ENCODE results near the gene TCEA3. TPM values are rescaled to one million over a fixed set of nuclear protein-coding genes. Genes with fewer than 3 reads are reported as not detected.

TCEA3 gene
- total and polyA plus RNA-seq, 2 of the 4 experiments (the other 2 are of a cell fraction), result 3.0 to 6.3 TPM

GRCh38 chr1:23427550-23427949 lies 3.0 kb upstream of the TCEA3 start:
- Histone ChIP-seq H3K4me3 (ENCODE audit: insufficient read depth, low read depth, low read length) (no peak overlapping the region), H2BK20ac (ENCODE audit: low read depth, low read length) (no peak overlapping the region), H4K5ac (ENCODE audit: low read depth, low read length) (no peak overlapping the region), H4K8ac (ENCODE audit: low read depth in 2 of 2, low read length in 2 of 2) (no peak overlapping the region), H3K27ac (ENCODE audit: insufficient read depth, low read length) (no peak overlapping the region), H2BK120ac (ENCODE audit: low read depth, low read length) (no peak overlapping the region), H3K4me2 (ENCODE audit: low read depth, low read length) (no peak overlapping the region), H2AFZ (replicated peaks; ENCODE audit: low read length, poor library complexity) (no peak overlapping the region), H4K20me1 (ENCODE audit: insufficient read depth, low read length) (no peaks in the 10 kb centered on the region), H3K79me1 (ENCODE audit: low read depth in 1 of 2, low read length in 2 of 2) (no peaks in the 10 kb centered on the region), H3K9me3 (ENCODE audit: control insufficient read depth, insufficient read depth, low read length) (no peaks in the 10 kb centered on the region), H2BK15ac (ENCODE audit: low read depth, low read length) (no peak overlapping the region), H2AK5ac (ENCODE audit: low read depth, low read length) (no peak overlapping the region), H3K9ac (ENCODE audit: low read depth, low read length) (no peak overlapping the region), H3K4me1 (ENCODE audit: control insufficient read depth, insufficient read depth, low read length) (peaks cover 6% of the 10 kb centered on the region), H4K91ac (ENCODE audit: insufficient read depth, low read depth, low read length) (no peak overlapping the region), H3K27me3 (ENCODE audit: control insufficient read depth, insufficient read depth, low read length) (no peaks in the 10 kb centered on the region), H3K4ac (ENCODE audit: low read depth, low read length) (no peak overlapping the region), H3K56ac (ENCODE audit: extremely low read depth, insufficient read depth, low read length) (no peak overlapping the region), H3K14ac (replicated peaks; ENCODE audit: low read depth, low read length) (no peak overlapping the region), H3K18ac (ENCODE audit: low read depth, low read length) (no peak overlapping the region), H3K9me1 (ENCODE audit: insufficient read depth, low read length) (peaks cover 12% of the 10 kb centered on the region), H2BK5ac (ENCODE audit: low read depth, low read length, poor library complexity, severe bottlenecking) (no peak overlapping the region), H3K23ac (ENCODE audit: low read depth, low read length) (no peak overlapping the region), H2AK9ac (replicated peaks; ENCODE audit: low read depth, low read length, poor library complexity) (no peak overlapping the region), H3K36me3 (ENCODE audit: control insufficient read depth, insufficient read depth, low read length) (peaks cover 26% of the 10 kb centered on the region)
- dilution Hi-C loops (cut with HindIII; ENCODE audit: low sequenced_read_pairs, unreplicated experiment), result loop anchor here (10.0 kb wide), 1 partner anchor 93 kb away; no protein-coding TSS in a partner anchor
- ChIA-PET POLR2A (ENCODE audit: unreplicated experiment) (no interaction called here), CTCF (no interaction called here)
- TF ChIP-seq SMC3 (IDR thresholded peaks at IDR 0.05; ENCODE audit: low read depth, low read length) (no peak), RCOR1 (IDR thresholded peaks at IDR 0.05; ENCODE audit: insufficient replicate concordance, low read length) (no peak), MXI1 (IDR thresholded peaks at IDR 0.05; ENCODE audit: borderline replicate concordance, low read depth, low read length) (no peak), RFX5 (IDR thresholded peaks at IDR 0.05; ENCODE audit: low read depth, low read length) (no peak), CTCF (conservative IDR thresholded peaks at IDR 0.05; ENCODE audit: low read depth, low read length) (no peak), FOS (IDR thresholded peaks at IDR 0.05; ENCODE audit: low read depth, low read length) (no peak), RAD21 (IDR thresholded peaks at IDR 0.05; ENCODE audit: low read length) (no peak), CEBPB (IDR thresholded peaks at IDR 0.05; ENCODE audit: low read depth, low read length) (no peak), NFE2L2 (IDR thresholded peaks at IDR 0.05; ENCODE audit: low read depth, low read length) (no peak), BHLHE40 (IDR thresholded peaks at IDR 0.05; ENCODE audit: low read depth, low read length) (no peak), MAFK (IDR thresholded peaks at IDR 0.05; ENCODE audit: low read depth, low read length) (no peak), USF2 (IDR thresholded peaks at IDR 0.05; ENCODE audit: low read depth, low read length) (no peak), CHD1 (IDR thresholded peaks at IDR 0.05; ENCODE audit: low read depth, low read length) (no peak)
- in situ Hi-C loops (cut with MboI; ENCODE audit: low sequenced_read_pairs), result no loop called here
- DNase-seq (no peak), ATAC-seq (ENCODE audit: low read depth) (no peak)
- intact Hi-C loops (cut with micrococcal nuclease), result no loop called here
- 83% methylated on average over 1 of the region's 3 CpGs; no CpG with 5 or more reads in 1 of the 2 experiments for WGBS, 2 experiments (ENCODE audit: extremely low coverage in 2 of 2, insufficient read length in 1 of 2)
- no TSS peak for BruUV-seq (replicated peaks)

All from IMR-90 (cell line).